ENCODE data around the gene CCDC30.

- TF ChIP-seq TEAD1 (CRISPR knock-in tag; IDR thresholded peaks at IDR 0.05) (no peak), ATF4 (CRISPR knock-in tag; IDR thresholded peaks at IDR 0.05) (no peak)
Measured at GRCh38 chr1:42423681-42424080, 39.4 kb upstream of the CCDC30 start.
